GM12873 (cell line): ENCODE measurements around the gene DEAF1.

Experiments
- TF ChIP-seq, protein P1 (sequence below): IDR thresholded peaks from 2 replicates; pipeline ENCODE4 v1.5.1; 2012; ENCODE audit warnings: low read depth, mild to moderate bottlenecking, moderate library complexity, low read length, control low read depth; ENCODE audit not compliant: insufficient read depth; ENCODE audit errors: missing control alignments

Gene DEAF1

DNA sequence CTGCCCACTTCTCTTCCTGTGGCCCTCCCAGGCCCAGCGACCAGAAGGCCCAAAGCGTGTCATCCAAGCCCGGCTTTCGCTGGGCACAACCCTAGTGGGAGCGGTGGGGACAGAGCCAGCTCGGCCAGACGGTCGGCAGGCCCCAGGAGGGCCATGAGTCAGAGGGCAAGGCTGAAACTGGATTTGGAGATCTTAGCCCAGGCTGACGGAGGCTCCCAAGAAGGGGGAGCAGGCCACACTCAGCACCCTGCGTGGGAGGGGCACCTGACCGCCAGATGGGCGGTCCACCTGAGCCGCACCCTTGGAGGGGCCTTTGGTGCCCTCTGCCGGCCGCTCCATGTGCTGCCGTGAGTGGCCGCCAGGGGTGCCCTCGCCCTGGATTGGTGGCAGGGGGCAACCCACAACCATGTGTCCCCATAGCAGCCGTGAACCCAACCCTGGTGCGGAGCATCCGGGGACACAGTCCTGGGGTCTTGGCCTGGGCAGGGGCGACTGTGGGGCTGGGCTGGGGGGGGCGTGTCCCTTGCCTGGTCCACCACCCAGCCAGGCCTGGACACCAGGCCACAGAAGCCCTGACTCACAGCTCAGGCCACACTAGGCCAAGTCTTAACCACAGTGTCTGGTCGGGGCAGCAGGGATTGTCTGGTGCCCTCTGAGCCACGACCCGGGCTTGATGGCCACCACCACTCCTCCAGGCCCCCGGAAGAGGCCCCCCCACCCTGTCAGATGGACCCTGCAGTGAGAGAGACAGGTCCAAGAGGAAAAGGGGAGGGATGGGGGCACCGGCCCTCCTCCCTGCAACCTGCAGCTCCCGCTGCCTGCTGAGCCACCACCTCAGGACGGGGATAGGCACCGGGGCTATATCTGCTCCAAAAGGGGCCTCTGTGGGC, 33.1 kb upstream of the DEAF1 start:
- TF ChIP-seq, protein P1, sequence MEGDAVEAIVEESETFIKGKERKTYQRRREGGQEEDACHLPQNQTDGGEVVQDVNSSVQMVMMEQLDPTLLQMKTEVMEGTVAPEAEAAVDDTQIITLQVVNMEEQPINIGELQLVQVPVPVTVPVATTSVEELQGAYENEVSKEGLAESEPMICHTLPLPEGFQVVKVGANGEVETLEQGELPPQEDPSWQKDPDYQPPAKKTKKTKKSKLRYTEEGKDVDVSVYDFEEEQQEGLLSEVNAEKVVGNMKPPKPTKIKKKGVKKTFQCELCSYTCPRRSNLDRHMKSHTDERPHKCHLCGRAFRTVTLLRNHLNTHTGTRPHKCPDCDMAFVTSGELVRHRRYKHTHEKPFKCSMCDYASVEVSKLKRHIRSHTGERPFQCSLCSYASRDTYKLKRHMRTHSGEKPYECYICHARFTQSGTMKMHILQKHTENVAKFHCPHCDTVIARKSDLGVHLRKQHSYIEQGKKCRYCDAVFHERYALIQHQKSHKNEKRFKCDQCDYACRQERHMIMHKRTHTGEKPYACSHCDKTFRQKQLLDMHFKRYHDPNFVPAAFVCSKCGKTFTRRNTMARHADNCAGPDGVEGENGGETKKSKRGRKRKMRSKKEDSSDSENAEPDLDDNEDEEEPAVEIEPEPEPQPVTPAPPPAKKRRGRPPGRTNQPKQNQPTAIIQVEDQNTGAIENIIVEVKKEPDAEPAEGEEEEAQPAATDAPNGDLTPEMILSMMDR: peak; percentile 99

DNA sequence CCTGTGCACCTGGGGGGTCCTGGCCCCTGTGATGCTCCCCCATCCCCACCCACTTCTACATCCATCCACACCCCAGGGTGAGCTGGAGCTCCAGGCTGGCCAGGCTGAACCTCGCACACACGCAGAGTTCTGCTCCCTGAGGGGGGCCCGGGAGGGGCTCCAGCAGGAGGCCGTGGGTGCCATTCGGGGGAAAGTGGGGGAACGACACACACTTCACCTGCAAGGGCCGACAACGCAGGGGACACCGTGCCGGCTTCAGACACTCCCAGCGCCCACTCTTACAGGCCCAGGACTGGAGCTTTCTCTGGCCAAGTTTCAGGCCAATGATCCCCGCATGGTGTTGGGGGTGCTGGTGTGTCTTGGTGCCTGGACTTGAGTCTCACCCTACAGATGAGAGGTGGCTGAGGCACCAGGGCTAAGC, 32.3 kb upstream of the DEAF1 start:
- TF ChIP-seq, protein P1: no peak

DNA sequence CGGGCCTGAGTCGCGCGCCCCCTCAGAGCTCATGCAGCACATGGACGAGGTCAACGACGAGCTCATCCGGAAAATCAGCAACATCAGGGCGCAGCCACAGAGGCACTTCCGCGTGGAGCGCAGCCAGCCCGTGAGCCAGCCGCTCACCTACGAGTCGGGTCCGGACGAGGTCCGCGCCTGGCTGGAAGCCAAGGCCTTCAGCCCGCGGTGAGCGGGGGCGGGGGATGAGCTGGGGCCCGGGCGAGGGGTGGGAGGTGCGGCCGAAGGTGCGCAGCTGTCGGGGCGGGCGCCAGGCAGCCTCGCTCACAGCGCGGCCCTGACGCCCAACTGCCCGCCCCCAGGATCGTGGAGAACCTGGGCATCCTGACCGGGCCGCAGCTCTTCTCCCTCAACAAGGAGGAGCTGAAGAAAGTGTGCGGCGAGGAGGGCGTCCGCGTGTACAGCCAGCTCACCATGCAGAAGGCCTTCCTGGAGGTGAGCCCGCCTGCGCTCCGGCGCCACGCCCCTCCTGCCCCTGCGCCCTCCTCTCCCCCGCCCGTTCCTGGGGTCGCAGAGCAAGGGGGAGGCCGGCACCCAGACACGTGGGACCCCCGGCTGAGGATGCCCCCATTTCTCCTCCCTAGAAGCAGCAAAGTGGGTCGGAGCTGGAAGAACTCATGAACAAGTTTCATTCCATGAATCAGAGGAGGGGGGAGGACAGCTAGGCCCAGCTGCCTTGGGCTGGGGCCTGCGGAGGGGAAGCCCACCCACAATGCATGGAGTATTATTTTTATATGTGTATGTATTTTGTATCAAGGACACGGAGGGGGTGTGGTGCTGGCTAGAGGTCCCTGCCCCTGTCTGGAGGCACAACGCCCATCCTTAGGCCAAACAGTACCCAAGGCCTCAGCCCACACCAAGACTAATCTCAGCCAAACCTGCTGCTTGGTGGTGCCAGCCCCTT, 31.5 kb upstream of the DEAF1 start:
- TF ChIP-seq, protein P1: no peak

DNA sequence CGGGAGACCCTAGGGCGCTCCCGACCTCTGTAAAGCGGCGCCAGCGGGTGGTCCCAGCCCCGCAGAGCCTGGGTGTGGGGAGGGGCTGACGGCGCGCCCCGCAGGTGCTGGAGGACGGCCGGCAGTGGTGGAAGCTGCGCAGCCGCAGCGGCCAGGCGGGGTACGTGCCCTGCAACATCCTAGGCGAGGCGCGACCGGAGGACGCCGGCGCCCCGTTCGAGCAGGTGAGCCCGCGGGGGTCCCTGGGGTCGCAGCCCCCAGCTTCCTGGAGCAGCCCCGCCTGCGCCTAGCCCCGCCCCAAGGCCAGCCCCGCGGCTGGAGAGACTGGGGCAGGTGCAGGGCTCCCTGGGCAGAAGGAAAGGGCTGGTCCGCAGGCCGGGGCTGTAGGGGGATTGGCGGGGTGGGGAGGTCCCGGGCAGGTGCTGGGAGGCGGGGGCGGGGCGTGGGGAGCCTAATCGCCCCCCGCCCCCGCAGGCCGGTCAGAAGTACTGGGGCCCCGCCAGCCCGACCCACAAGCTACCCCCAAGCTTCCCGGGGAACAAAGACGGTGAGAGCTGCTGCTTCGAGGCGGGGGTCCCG, 30.7 kb upstream of the DEAF1 start:
- TF ChIP-seq, protein P1: no peak

DNA sequence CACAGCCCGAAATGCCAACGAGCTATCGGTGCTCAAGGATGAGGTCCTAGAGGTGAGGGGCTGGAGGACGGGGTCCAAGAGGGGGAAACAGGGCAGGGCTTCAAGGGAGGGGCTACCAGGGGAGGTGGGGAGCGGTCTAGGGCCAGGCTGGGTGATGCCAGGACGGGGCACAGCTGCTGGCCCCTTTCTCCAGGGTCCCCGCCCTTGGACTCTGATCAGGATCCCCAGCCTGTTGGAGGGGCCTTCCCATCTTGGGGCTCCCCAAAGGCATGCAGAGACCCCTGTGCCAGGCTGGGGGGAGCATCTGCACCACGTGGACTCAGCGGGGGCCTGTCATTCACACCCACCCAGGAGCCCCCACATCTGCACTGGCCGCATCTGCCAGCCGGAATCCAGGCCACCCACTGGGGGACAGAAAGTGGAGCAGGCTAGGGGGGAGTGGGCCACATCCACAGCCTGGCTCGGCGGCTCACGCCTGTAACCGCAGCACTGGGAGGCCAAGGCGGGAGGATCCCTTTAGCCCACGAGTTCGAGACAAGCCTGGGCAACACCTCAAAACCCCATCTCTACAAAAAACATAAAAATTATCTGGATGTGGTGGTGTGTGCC, 29.9 kb upstream of the DEAF1 start:
- TF ChIP-seq, protein P1: no peak

DNA sequence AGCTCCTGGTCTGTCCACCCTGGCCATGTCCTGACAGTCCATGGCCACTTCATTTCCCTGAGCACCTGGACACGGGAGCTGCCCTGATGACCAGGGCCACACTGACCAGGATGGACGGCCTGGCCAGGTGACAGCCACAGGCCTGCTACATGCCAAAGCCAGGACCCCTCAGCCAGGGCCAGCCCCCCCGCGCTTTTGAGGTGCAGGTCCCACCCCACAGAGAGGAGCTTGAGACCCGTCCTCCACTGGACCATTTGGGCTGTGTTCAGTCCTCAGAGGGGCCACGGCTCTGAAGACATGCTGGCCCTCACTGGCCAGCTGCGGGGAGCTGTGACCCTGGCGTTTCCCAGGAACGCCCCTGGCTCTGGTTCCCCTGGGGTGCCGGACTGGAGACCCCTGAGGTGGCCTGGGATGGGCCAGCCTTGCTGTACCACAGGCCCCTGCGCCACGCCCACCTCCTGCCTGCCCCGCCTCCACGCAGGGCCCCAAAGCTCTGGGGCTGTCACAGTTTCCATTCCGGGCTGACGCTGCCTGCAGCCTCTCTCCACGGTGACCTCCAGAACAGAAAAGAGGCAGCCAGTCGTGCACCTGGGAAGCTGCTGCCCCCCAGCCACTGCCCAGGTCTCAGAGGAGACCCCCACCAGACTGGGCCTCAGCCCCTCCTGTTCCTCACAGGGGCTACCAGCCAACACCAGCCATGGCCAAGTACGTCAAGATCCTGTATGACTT, 29.2 kb upstream of the DEAF1 start:
- TF ChIP-seq, protein P1: no peak
